ENCODE results near the gene COL23A1.

COL23A1 gene

GRCh38 chr5:178572617-178573016 is 17.6 kb downstream of the COL23A1 start:
- no peak for DNase-seq (ENCODE audit: low read depth)
- no peak for TF ChIP-seq CTCF (IDR thresholded peaks at IDR 0.05; ENCODE audit: insufficient read depth, low read depth, low read length, missing control alignments)
- H3K4me3 ChIP-seq (ENCODE audit: low read length) = no peak overlapping the region

- no peak overlapping the region for H3K4me3 ChIP-seq (ENCODE audit: low read length)
- TF ChIP-seq CTCF (IDR thresholded peaks at IDR 0.05; ENCODE audit: insufficient read depth, low read depth, low read length, missing control alignments) = no peak
- DNase-seq (ENCODE audit: low read depth) = no peak
Measured at GRCh38 chr5:178569485-178569884, 20.7 kb downstream of the COL23A1 start.

- H3K4me3 ChIP-seq (ENCODE audit: low read length) = no peak overlapping the region
- no peak for TF ChIP-seq CTCF (IDR thresholded peaks at IDR 0.05; ENCODE audit: insufficient read depth, low read depth, low read length, missing control alignments)
- no peak for DNase-seq (ENCODE audit: low read depth)
Measured at GRCh38 chr5:178564811-178565550, 25.2 kb downstream of the COL23A1 start.

- no peak for DNase-seq (ENCODE audit: low read depth)
- H3K4me3 ChIP-seq (ENCODE audit: low read length) = no peak overlapping the region
- TF ChIP-seq CTCF (IDR thresholded peaks at IDR 0.05; ENCODE audit: insufficient read depth, low read depth, low read length, missing control alignments) = no peak
Measured at GRCh38 chr5:178564397-178564796, 25.8 kb downstream of the COL23A1 start.

GRCh38 chr5:178563621-178564020 is 26.6 kb downstream of the COL23A1 start:
- no peak for DNase-seq (ENCODE audit: low read depth)
- no peak overlapping the region for H3K4me3 ChIP-seq (ENCODE audit: low read length)
- no peak for TF ChIP-seq CTCF (IDR thresholded peaks at IDR 0.05; ENCODE audit: insufficient read depth, low read depth, low read length, missing control alignments)

- no peak for TF ChIP-seq CTCF (IDR thresholded peaks at IDR 0.05; ENCODE audit: insufficient read depth, low read depth, low read length, missing control alignments)
- no peak overlapping the region for H3K4me3 ChIP-seq (ENCODE audit: low read length)
- no peak for DNase-seq (ENCODE audit: low read depth)
Measured at GRCh38 chr5:178561746-178562264, 28.4 kb downstream of the COL23A1 start.

- no peak for DNase-seq (ENCODE audit: low read depth)
- no peak for TF ChIP-seq CTCF (IDR thresholded peaks at IDR 0.05; ENCODE audit: insufficient read depth, low read depth, low read length, missing control alignments)
- H3K4me3 ChIP-seq (ENCODE audit: low read length) = no peak overlapping the region
Measured at GRCh38 chr5:178560911-178561310, 29.3 kb downstream of the COL23A1 start.

All from epithelial cell of esophagus (primary cell).